Stimulated activated naive B cell treated with anti-CD40 and anti-IgM and Interleukin-4, amounts not matched to agents 10 μg/mL and 1 μg/mL and 100 μg/mL, for 72 hours (primary cell): ENCODE measurements around the gene SEC63.

Experiments used
- ATAC-seq, 2 donors: fragments of 150-1000 bp; cut with Tn5 transposase; replicated peaks; 2 replicates each; pipeline ENCODE4 v1.10.0; 2021; ENCODE audit warnings: moderate library complexity in 1 of 2
- DNase-seq: peaks from one replicate; pipeline ENCODE4 v3.0.0; 2021
- H3K27ac Mint-ChIP-seq: one replicate; pipeline ENCODE4 v1.8.0; 2022; ENCODE audit warnings: mild to moderate bottlenecking, mixed read lengths
- H3K27me3 Mint-ChIP-seq, 2 donors: one replicate each; pipeline ENCODE4 v1.8.0; 2022; ENCODE audit warnings: mixed read lengths in 2 of 2
- H3K36me3 Mint-ChIP-seq, 2 donors: one replicate each; pipeline ENCODE4 v1.8.0; 2022; ENCODE audit warnings: mixed read lengths in 2 of 2, mild to moderate bottlenecking in 1 of 2
- H3K4me1 Mint-ChIP-seq, 2 donors: one replicate each; pipeline ENCODE4 v1.8.0; 2022; ENCODE audit warnings: mixed read lengths in 2 of 2, mild to moderate bottlenecking in 1 of 2
- H3K4me3 Mint-ChIP-seq, 2 donors: one replicate each; pipeline ENCODE4 v1.8.0; 2022; ENCODE audit warnings: mild to moderate bottlenecking in 2 of 2, mixed read lengths in 2 of 2, moderate library complexity in 1 of 2
- H3K9me3 Mint-ChIP-seq, 2 donors: one replicate each; pipeline ENCODE4 v1.8.0; 2022; ENCODE audit warnings: mixed read lengths in 2 of 2, mild to moderate bottlenecking in 1 of 2

The SEC63 gene

DNA sequence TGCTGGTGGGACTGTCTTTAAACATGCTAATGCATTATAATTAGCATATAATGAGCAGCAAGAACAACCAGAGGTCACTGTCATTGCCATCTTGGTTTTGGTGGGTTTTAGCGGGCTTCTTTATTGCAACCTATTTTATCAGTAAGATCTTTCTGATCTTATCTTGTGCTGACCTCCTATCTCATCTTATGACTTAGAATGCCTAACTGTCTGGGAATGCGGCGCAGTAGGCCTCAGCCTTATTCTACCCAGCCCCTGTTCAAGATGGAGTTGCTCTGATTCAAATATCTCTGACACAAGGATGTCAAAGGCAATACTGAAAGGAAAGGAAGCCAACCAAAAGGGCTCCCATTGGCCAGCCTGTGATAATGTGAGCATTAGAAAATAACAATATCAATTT is 29.8 kb upstream of the SEC63 start:
- no peaks in the 10 kb centered on the region for H3K9me3 Mint-ChIP-seq
- no peak for DNase-seq
- ATAC-seq = no peak
- peaks cover 0 to 1% of the 10 kb centered on the region in 2 donors for H3K36me3 Mint-ChIP-seq
- H3K4me1 Mint-ChIP-seq = peaks cover 8 to 12% of the 10 kb centered on the region in 2 donors
- H3K27ac Mint-ChIP-seq = no peak overlapping the region
- no peak overlapping the region for H3K4me3 Mint-ChIP-seq
- H3K27me3 Mint-ChIP-seq = peaks cover 2 to 3% of the 10 kb centered on the region in 2 donors

DNA sequence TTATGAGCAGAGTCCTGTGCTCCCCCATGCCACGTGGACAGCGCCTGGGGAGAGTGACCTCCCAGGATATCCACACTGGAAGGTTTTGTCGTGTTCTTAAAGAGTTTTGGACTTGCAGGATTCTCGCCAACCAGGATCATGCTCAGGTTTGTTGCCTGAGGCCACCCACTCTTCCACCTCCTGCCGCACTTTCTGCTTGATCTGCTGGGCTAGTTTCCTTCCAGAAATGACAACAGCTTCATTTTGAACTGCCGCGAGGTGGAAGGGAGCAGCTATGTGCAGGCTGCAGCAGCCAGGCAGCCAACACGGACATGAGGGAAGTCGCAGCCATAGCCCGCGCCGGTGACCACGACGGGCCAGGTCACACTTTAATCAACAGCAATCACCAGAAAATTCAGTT is 27.7 kb upstream of the SEC63 start:
- no peak overlapping the region for H3K4me3 Mint-ChIP-seq
- peaks cover 0 to 1% of the 10 kb centered on the region in 2 donors for H3K36me3 Mint-ChIP-seq
- no peak for DNase-seq
- no peak for ATAC-seq
- peaks cover 9 to 10% of the 10 kb centered on the region in 2 donors for H3K27me3 Mint-ChIP-seq
- peaks cover 1 to 2% of the 10 kb centered on the region in 2 donors for H3K4me1 Mint-ChIP-seq
- H3K27ac Mint-ChIP-seq = no peak overlapping the region
- no peaks in the 10 kb centered on the region for H3K9me3 Mint-ChIP-seq

DNA sequence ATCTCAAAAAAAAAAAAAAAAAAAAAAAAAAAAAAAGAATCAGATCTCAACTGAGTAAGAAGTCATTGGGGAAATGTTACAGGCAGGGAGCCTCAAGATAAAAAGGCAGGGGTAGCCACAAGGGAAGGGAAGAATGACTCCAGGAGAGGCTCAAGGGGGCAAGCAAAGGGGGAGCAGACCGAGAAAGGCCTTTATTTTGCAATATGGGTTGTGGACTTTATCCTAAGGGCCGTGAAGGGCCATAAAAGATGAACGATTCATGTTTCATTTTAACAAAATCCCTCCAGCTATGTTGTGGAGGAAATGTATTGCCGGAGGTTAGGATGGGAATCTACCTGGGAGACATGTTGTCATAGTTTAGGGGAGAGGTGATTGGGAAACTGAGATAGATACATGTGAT is 25.8 kb upstream of the SEC63 start:
- H3K9me3 Mint-ChIP-seq = no peaks in the 10 kb centered on the region
- H3K27me3 Mint-ChIP-seq = peaks cover 9 to 10% of the 10 kb centered on the region in 2 donors
- peaks cover 0 to 1% of the 10 kb centered on the region in 2 donors for H3K36me3 Mint-ChIP-seq
- no peak overlapping the region for H3K27ac Mint-ChIP-seq
- DNase-seq (no peak), ATAC-seq (no peak)
- H3K4me1 Mint-ChIP-seq = no peaks in the 10 kb centered on the region
- H3K4me3 Mint-ChIP-seq = no peak overlapping the region

DNA sequence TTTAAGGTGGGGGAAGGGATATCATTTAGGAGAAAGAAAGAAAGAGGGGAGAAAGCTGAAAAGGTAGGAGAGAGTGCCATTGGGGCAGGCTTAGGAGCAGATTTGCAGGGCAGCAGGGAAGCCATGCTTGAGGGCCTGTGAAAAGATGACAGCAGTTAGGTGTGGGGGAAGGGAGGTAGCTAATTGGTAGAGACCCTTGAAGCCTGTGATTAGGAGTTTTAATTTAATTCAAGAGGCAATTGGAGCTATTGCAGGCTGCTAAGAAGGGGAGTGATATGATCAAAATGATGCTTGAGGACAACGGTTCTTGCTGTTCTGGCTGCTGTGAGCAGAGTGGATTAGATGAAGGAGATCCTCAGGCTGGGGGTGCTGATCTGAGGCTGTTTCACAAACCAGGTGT is 24.5 kb upstream of the SEC63 start:
- Mint-ChIP-seq H3K4me3 (no peak overlapping the region), H3K36me3 (peaks cover 0 to 1% of the 10 kb centered on the region in 2 donors), H3K4me1 (no peaks in the 10 kb centered on the region), H3K27me3 (peaks cover 9 to 10% of the 10 kb centered on the region in 2 donors), H3K27ac (no peak overlapping the region), H3K9me3 (no peaks in the 10 kb centered on the region)
- DNase-seq (no peak), ATAC-seq (no peak)

DNA sequence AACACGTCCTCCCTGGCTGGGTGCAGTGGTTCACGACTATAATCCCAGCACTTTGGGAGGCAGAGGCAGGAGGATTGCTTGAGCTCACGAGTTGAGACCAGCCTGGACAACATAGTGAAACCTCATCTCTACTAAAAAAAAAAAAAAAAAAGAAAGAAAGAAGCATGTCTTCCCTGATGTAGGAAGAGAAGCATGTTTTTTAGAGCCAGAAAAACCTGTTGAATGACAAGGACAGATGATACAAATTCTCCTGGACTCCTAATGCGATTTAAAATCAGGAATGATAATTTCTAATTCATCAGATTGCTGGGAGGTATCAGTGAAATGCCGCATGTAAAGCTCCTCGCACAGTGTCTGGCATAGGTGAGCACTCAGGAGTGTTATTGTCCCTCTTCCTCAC is 23.7 kb upstream of the SEC63 start:
- no peak overlapping the region for H3K27ac Mint-ChIP-seq
- no peak overlapping the region for H3K4me3 Mint-ChIP-seq
- no peak for ATAC-seq
- peaks cover 0 to 1% of the 10 kb centered on the region in 2 donors for H3K36me3 Mint-ChIP-seq
- H3K27me3 Mint-ChIP-seq = peaks cover 9 to 10% of the 10 kb centered on the region in 2 donors
- H3K9me3 Mint-ChIP-seq = no peaks in the 10 kb centered on the region
- DNase-seq = no peak
- no peaks in the 10 kb centered on the region for H3K4me1 Mint-ChIP-seq

DNA sequence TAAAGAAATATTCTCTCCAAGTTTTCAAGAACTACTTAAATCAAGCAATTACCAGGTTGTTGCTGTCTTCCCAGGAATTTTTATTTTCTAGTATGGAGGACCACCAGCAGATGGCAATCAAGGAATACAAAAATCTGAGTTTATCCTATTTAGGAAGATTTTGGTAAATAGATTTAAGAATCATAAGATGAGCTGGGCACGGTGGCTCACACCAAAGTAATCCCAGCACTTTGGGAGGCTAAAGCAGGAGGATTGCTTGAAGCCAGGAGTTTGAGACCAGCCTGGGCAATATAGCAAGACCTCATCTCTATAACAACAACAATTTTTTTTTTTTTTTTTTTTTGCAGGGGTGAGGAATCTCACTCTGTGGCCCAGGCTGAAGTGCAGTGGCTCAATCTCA is 19.3 kb upstream of the SEC63 start:
- no peaks in the 10 kb centered on the region for H3K36me3 Mint-ChIP-seq
- ATAC-seq = no peak
- no peak overlapping the region for H3K27ac Mint-ChIP-seq
- peaks cover 9 to 14% of the 10 kb centered on the region in 2 donors for H3K27me3 Mint-ChIP-seq
- no peaks in the 10 kb centered on the region for H3K4me1 Mint-ChIP-seq
- peaks cover 0 to 1% of the 10 kb centered on the region in 2 donors for H3K9me3 Mint-ChIP-seq
- H3K4me3 Mint-ChIP-seq = no peak overlapping the region
- no peak for DNase-seq

DNA sequence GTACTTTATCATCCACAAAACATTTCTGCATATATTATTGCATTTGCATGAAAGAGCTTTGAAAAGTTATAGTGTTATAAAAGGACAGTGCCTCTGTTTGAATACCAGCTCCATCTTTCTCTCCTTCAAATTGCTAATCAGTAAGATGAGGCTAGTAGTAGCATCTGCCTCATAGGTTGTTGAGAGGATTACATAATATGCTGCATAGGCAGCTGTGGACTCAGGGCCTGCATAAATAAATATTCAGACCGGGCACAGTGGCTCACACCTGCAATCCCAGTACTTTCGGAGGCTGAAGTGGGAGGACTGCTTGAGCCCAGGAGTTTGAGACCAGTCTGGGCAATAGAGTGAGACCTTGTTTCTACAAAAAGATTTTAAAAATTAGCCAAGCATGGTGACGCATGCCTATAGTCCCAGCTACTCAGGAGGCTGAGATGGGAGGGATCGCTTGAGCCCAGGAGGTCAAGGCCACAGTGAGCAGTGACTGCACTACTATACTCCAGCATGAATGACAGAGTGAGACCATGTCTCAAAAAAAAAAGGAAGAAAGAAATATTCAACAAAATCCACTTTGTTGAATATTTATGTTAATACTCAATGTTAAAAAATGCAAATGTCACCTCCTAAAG is 18.3 kb upstream of the SEC63 start:
- H3K27me3 Mint-ChIP-seq = peaks cover 7 to 11% of the 10 kb centered on the region in 2 donors
- no peaks in the 10 kb centered on the region for H3K36me3 Mint-ChIP-seq
- no peak overlapping the region for H3K4me3 Mint-ChIP-seq
- H3K4me1 Mint-ChIP-seq = no peaks in the 10 kb centered on the region
- DNase-seq (no peak), ATAC-seq (no peak)
- H3K27ac Mint-ChIP-seq = no peak overlapping the region
- peaks cover 0 to 1% of the 10 kb centered on the region in 2 donors for H3K9me3 Mint-ChIP-seq

DNA sequence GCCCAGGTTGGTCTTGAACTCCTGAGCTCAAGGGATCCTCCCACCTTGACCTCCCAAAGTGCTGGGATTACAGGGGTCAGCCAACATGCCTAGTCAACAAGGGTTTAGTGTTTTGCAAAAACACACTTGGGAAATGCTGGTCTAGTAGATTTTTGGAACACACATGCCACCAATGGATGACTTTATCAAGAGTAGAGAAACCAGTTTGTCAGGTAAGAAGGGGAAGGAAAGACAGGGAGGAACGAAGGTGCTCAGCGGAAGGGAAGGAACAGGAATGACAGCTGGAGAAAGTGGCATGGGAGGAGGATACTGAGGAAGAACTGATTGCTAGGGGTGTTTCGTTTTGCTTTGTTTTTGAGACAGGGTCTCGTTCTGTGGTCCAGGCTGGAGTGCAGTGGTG is 15.6 kb upstream of the SEC63 start:
- no peak for DNase-seq
- no peaks in the 10 kb centered on the region for H3K36me3 Mint-ChIP-seq
- no peak overlapping the region for H3K4me3 Mint-ChIP-seq
- no peak overlapping the region for H3K27ac Mint-ChIP-seq
- H3K9me3 Mint-ChIP-seq = peaks cover 0 to 1% of the 10 kb centered on the region in 2 donors
- peaks cover 7 to 11% of the 10 kb centered on the region in 2 donors for H3K27me3 Mint-ChIP-seq
- no peaks in the 10 kb centered on the region for H3K4me1 Mint-ChIP-seq
- ATAC-seq = no peak

DNA sequence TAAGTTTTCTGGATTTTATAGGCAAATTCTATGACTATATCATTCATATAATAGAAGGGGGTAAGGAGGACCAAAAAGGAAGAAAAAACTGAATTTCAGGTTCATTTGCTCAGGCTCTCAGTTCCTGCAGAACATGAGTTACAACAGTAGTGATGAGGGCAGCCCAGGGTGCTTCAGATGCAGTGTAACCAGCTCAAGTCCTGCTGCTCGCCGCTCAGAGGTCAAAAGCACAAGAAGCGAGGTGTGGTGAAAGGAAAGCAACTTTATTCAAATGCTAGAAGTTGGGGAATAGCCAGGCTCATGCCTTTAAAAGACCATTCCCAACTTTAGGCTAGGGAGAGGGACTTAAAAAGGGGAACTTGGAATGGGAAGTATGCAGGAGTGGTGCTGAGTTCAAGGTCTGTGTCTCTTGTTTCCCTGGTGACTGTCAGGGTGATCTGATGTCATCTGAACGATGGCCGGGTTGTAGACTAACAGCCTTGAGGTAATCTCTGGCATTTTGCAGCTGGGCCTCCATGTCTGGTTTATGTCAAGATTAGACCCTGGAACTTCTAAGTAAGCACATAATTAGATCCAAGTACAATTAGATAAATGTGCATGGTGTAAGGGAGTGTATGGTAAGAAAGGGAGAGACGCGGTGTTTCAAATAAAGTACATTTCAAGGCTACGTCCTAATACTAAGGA is 14.5 kb upstream of the SEC63 start:
- Mint-ChIP-seq H3K27me3 (peaks cover 7 to 11% of the 10 kb centered on the region in 2 donors), H3K4me3 (no peak overlapping the region), H3K4me1 (no peaks in the 10 kb centered on the region), H3K36me3 (no peaks in the 10 kb centered on the region), H3K27ac (no peak overlapping the region), H3K9me3 (peaks cover 0 to 1% of the 10 kb centered on the region in 2 donors)
- ATAC-seq (no peak), DNase-seq (no peak)

DNA sequence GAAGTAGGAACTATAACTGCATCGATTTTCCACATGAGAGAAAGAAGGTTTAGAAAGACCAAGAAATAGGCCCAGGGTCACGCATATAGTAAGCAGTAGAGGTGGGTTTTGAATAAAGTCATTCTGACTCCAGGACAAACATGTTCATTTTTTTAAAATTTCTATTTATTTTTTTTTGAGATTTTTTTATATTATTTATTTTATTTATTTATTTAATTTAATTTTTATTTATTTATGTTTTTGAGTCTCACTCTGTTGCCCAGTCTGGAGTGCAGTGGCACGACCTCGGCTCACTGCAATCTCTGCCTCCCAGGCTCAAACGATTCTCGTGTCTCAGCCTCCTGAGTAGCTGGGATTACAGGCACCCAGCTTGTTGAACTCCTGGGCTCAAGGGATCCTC is 13.2 kb upstream of the SEC63 start:
- ATAC-seq (no peak), DNase-seq (no peak)
- Mint-ChIP-seq H3K9me3 (peaks cover 0 to 1% of the 10 kb centered on the region in 2 donors), H3K4me3 (no peak overlapping the region), H3K27ac (no peak overlapping the region), H3K27me3 (peaks cover 7 to 11% of the 10 kb centered on the region in 2 donors), H3K4me1 (no peaks in the 10 kb centered on the region), H3K36me3 (no peaks in the 10 kb centered on the region)

DNA sequence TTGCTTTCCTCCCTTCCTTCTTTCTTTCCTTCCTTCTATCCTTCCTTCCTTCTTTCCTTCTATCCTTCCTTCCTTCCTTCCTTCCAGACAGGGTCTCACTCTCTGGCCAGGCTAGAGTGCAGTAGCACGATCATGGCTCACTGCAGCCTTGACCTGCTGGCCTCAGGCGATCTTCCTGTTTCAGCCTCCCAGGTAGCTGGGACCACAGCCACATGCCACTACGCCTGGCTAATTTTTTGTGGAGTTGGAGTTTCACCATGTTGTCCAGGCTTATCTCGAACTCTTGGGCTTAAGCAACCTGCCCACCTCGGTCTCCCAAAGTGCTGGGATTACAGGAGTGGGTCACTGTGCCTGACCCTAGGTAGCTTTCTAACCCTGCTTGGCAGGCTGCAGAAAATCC is 12.2 kb upstream of the SEC63 start:
- peaks cover 0 to 1% of the 10 kb centered on the region in 2 donors for H3K9me3 Mint-ChIP-seq
- ATAC-seq (no peak), DNase-seq (no peak)
- H3K4me1 Mint-ChIP-seq = no peaks in the 10 kb centered on the region
- H3K4me3 Mint-ChIP-seq = no peak overlapping the region
- H3K27me3 Mint-ChIP-seq = peaks cover 7 to 11% of the 10 kb centered on the region in 2 donors
- H3K36me3 Mint-ChIP-seq = no peaks in the 10 kb centered on the region
- H3K27ac Mint-ChIP-seq = no peak overlapping the region

DNA sequence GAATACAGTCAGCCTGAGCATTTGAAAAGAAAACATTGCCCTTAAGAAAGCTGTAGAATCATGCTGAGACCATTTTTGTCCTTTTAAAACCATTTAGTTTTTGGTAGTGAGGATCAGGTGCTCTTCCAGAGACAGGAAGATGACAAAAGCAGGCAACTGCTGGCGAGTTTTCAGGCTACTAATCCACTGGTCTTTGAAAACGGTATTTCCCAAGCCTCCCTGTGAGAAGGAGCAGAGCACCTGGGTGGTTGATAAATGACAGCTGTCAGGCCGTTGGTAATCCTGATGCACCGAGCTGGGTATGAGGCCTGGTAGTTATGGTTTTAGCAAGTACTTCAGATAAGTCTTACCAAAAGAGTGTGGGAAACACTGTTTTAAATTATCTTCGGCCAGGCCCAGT is 10.1 kb upstream of the SEC63 start:
- peaks cover 2 to 7% of the 10 kb centered on the region in 2 donors for H3K4me1 Mint-ChIP-seq
- no peaks in the 10 kb centered on the region for H3K9me3 Mint-ChIP-seq
- DNase-seq = no peak
- no peak overlapping the region for H3K4me3 Mint-ChIP-seq
- ATAC-seq = no peak
- H3K27me3 Mint-ChIP-seq = no peaks in the 10 kb centered on the region
- no peak overlapping the region for H3K27ac Mint-ChIP-seq
- no peaks in the 10 kb centered on the region for H3K36me3 Mint-ChIP-seq

DNA sequence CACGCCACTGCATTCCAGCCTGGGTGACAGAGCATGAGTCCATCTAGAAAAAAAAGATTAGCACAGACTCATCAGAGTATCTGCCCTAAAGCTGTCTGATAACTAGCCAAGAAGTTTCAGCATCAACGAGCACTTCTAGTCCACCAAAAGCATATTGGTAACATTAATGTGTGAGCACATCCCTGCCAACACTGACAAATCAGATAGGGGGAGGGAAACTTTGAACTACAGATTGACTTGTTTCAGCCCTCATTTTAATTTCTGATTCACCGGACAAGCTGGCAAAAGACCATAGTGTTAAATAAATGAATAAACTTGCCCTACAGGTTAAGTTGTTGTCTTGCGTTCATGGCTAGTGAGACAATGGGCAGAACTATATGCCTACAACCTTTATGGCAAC is 7.7 kb upstream of the SEC63 start:
- ATAC-seq (no peak), DNase-seq (no peak)
- H3K36me3 Mint-ChIP-seq = no peaks in the 10 kb centered on the region
- no peak overlapping the region for H3K27ac Mint-ChIP-seq
- H3K4me3 Mint-ChIP-seq = no peak overlapping the region
- H3K27me3 Mint-ChIP-seq = no peaks in the 10 kb centered on the region
- H3K4me1 Mint-ChIP-seq = peaks cover 2 to 7% of the 10 kb centered on the region in 2 donors
- no peaks in the 10 kb centered on the region for H3K9me3 Mint-ChIP-seq

DNA sequence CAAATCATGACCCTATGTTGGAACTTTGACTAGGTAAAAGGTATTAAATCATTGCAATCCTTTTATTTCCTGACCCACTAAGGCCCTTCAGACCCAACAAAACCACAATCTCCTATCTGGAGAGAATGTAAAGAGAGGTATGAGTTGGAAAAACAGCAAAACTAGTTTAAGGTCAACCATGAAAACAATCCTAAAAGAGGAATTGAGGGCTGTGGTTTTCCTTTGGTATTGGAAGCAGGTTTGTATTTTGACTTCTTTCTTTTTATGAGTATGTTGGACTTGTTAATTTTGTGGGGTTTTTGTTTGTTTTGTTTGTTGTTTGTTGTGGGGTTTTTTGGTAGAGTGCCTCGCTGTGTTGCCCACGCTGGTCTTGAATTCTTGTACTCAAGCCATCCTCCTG is 4.7 kb upstream of the SEC63 start:
- no peaks in the 10 kb centered on the region for H3K36me3 Mint-ChIP-seq
- no peak for ATAC-seq
- H3K27me3 Mint-ChIP-seq = no peaks in the 10 kb centered on the region
- H3K9me3 Mint-ChIP-seq = no peaks in the 10 kb centered on the region
- DNase-seq = no peak
- H3K27ac Mint-ChIP-seq = no peak overlapping the region
- peaks cover 2 to 7% of the 10 kb centered on the region in 2 donors for H3K4me1 Mint-ChIP-seq
- no peak overlapping the region for H3K4me3 Mint-ChIP-seq

DNA sequence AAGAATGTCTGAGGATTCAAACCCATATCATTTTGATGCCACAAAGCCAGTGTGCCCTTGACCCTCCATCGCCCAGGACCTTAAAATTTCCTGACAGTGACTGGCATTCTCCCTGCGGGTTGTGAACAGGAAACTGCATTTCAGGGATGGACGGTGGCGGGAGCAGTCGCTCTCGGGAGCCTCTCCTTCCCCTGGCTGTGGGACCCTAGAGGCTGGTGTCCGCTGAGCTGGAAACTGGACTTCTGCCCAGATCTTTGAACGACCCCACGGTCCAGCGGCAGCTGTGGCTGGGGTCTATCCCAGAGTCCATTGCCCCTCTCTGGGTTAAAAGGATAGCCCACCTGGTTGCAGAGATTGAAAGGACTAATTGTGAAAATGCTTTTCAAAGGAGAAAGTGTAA is 1.4 kb upstream of the SEC63 start:
- peaks cover 6 to 17% of the 10 kb centered on the region in 2 donors for H3K36me3 Mint-ChIP-seq
- no peak for ATAC-seq
- H3K4me3 Mint-ChIP-seq = no peak overlapping the region
- no peak overlapping the region for H3K27ac Mint-ChIP-seq
- H3K9me3 Mint-ChIP-seq = no peaks in the 10 kb centered on the region
- H3K27me3 Mint-ChIP-seq = no peaks in the 10 kb centered on the region
- H3K4me1 Mint-ChIP-seq = peaks cover 9 to 24% of the 10 kb centered on the region in 2 donors
- DNase-seq = no peak
